Retina (tissue), 1 donor: ENCODE measurements around the gene SPRY1.

Experiments
- DNase-seq: peaks from one replicate; pipeline ENCODE4 v3.0.0-alpha.2; 2016

SPRY1 gene

GRCh38 chr4:123446865-123447474, 50.4 kb downstream of the SPRY1 start:
- no peak for DNase-seq

- no peak for DNase-seq
Observed at GRCh38 chr4:123449362-123449761, 52.8 kb downstream of the SPRY1 start.

GRCh38 chr4:123449780-123450179, 53.2 kb downstream of the SPRY1 start:
- DNase-seq = no peak

- DNase-seq = no peak
Observed at GRCh38 chr4:123450393-123450792, 53.8 kb downstream of the SPRY1 start.

- DNase-seq = peak; percentile 42
Observed at GRCh38 chr4:123452616-123453015, 56.0 kb downstream of the SPRY1 start.

- DNase-seq = peak; percentile 70
Observed at GRCh38 chr4:123453061-123453680, 56.6 kb downstream of the SPRY1 start.
